HepG2 (cell line): ENCODE results near the gene CEP164. TPM values are rescaled to one million over a fixed set of nuclear protein-coding genes. Genes with fewer than 3 reads are reported as not detected.

ENCODE experiments used
- ATAC-seq: fragments of 200-7000 bp; cut with Tn5 transposase; 3 replicates; pipeline ENCODE4 v1.9.1; 2020; ENCODE audit warnings: mild to moderate bottlenecking, moderate library complexity
- BruUV-seq: library from RNA; stranded (reverse); fragments of 400-500 nt; replicated peaks from 2 replicates; lab custom pipeline; 2021; lab: Mats Ljungman, UMichigan
- CTCF ChIA-PET: fragments of 300-600 bp; formaldehyde crosslinking; extraction: SDS; loops from one replicate; lab custom pipeline; 2021; ENCODE audit warnings: low total read pairs, inconsistent platforms, low intra/inter-chr PET ratio; lab: Yijun Ruan, JAX
- POLR2A ChIA-PET: fragments of 350-600 bp; sonication (Branson Sonifier 250); formaldehyde crosslinking; loops from one replicate; lab custom pipeline; 2020; ENCODE audit warnings: antibody characterized with exemption, inconsistent platforms; lab: Yijun Ruan, JAX
- DNase-seq: peaks from one replicate; pipeline ENCODE4 v3.0.0-alpha.2; 2015; ENCODE audit warnings: low spot score
- FAIRE-seq: peaks from 3 replicates; lab custom pipeline; 2011; peaks lifted over from hg19 to GRCh38; lab: Jason Lieb, UNC
- H2AFZ ChIP-seq: one replicate; pipeline ENCODE4 v1.6.1; 2011; ENCODE audit warnings: low read length, inconsistent platforms
- H3K27ac ChIP-seq: fragments of 300-600 bp; 3 replicates; pipeline ENCODE4 v1.8.0; 2011; ENCODE audit warnings: mixed run types, mild to moderate bottlenecking, mixed read lengths, low read length, inconsistent platforms; ENCODE audit not compliant: insufficient read depth; ENCODE audit errors: extremely low read length
- H3K27me3 ChIP-seq, 2 experiments: fragments of 200-600 bp in 1 of 2; 2 replicates in 1 of 2; 3 replicates in 1 of 2; pipeline versions ENCODE4 v1.6.0 to v1.8.0; 2011; ENCODE audit warnings: low read length in 2 of 2, mild to moderate bottlenecking in 2 of 2, moderate library complexity in 2 of 2, inconsistent platforms in 1 of 2; ENCODE audit not compliant: insufficient read depth in 2 of 2, control insufficient read depth in 1 of 2
- H3K36me3 ChIP-seq, 2 experiments: fragments of 200-600 bp in 1 of 2; replicated peaks in 1 of 2; 2 replicates in 1 of 2; 3 replicates in 1 of 2; pipeline versions ENCODE4 v1.5.1 to v1.8.0; 2011; ENCODE audit warnings: low read length in 2 of 2, inconsistent platforms in 1 of 2; ENCODE audit not compliant: insufficient read depth in 2 of 2, control insufficient read depth in 1 of 2
- H3K4me1 ChIP-seq: 2 replicates; pipeline ENCODE4 v1.5.1; 2012; ENCODE audit warnings: low read length, inconsistent platforms; ENCODE audit not compliant: insufficient read depth
- H3K4me2 ChIP-seq: 2 replicates; pipeline ENCODE4 v1.6.0; 2011; ENCODE audit warnings: low read depth, low read length, inconsistent platforms
- H3K4me3 ChIP-seq, 3 experiments: fragments of 200-600 bp in 1 of 3; sonication (generic), shearing (Covaris generic) in 1 of 3; replicated peaks in 1 of 3; 2 replicates each; pipeline ENCODE4 v1.5.1; 2011 to 2016; ENCODE audit warnings: low read length in 3 of 3, inconsistent platforms in 2 of 3, low read depth in 2 of 3, mild to moderate bottlenecking in 2 of 3, control low read depth in 1 of 3, mixed read lengths in 1 of 3; ENCODE audit not compliant: insufficient read depth in 1 of 3
- H3K79me2 ChIP-seq: one replicate; pipeline ENCODE4 v1.6.1; 2011; ENCODE audit warnings: low read length, inconsistent platforms; ENCODE audit not compliant: insufficient read depth
- H3K9ac ChIP-seq: 2 replicates; pipeline ENCODE4 v1.6.0; 2011; ENCODE audit warnings: mild to moderate bottlenecking, low read depth, low read length, inconsistent platforms; ENCODE audit not compliant: insufficient read depth
- H3K9me3 ChIP-seq: 2 replicates; pipeline ENCODE4 v1.5.1; 2012; ENCODE audit warnings: mild to moderate bottlenecking, low read length
- H4K20me1 ChIP-seq: 2 replicates; pipeline ENCODE4 v1.6.0; 2011; ENCODE audit warnings: inconsistent platforms, mild to moderate bottlenecking, low read length, moderate library complexity; ENCODE audit not compliant: insufficient read depth
- AGO1 ChIP-seq: fragments of 200-400 bp; formaldehyde crosslinking; IDR thresholded peaks from 2 replicates; pipeline ENCODE4 v1.6.1; 2017; ENCODE audit warnings: mild to moderate bottlenecking, low read depth, low read length, moderate library complexity; ENCODE audit not compliant: poor library complexity, severe bottlenecking
- DNMT3B ChIP-seq: conservative IDR thresholded peaks from 2 replicates; pipeline ENCODE4 v1.6.1; 2016; ENCODE audit warnings: missing biosample characterization, control low read depth
- MAFG ChIP-seq: sonication (generic); formaldehyde crosslinking; IDR thresholded peaks from 2 replicates; pipeline ENCODE4 v1.5.1; 2020; ENCODE audit warnings: mild to moderate bottlenecking, missing genetic modification reagents
- NCOR1 ChIP-seq: fragments of 200-600 bp; sonication (generic); IDR thresholded peaks from 2 replicates; pipeline ENCODE4 v1.7.0; 2017; ENCODE audit warnings: antibody characterized with exemption, low read length, borderline replicate concordance
- NFYC ChIP-seq: IDR thresholded peaks from 2 replicates; pipeline ENCODE4 v1.6.1; 2016; ENCODE audit warnings: missing genetic modification reagents, missing compliant biosample characterization
- SKIL ChIP-seq: sonication (generic); formaldehyde crosslinking; IDR thresholded peaks from 2 replicates; pipeline ENCODE4 v1.8.0; 2022; ENCODE audit warnings: missing genetic modification reagents, mild to moderate bottlenecking, moderate library complexity, borderline replicate concordance
- SOX6 ChIP-seq, 2 experiments: fragments of 450-650 bp in 1 of 2; sonication (generic) in 1 of 2; formaldehyde crosslinking in 1 of 2; IDR thresholded peaks; 2 replicates each; pipeline versions ENCODE4 v1.4.0 to v1.6.1; 2017 to 2020; ENCODE audit warnings: antibody characterized with exemption in 1 of 2, mild to moderate bottlenecking in 1 of 2, missing genetic modification reagents in 1 of 2
- SP140L ChIP-seq: sonication (generic); formaldehyde crosslinking; IDR thresholded peaks from 2 replicates; pipeline ENCODE4 v1.4.0; 2020; ENCODE audit warnings: missing genetic modification reagents, borderline replicate concordance
- TBP ChIP-seq: sonication (generic); formaldehyde crosslinking; IDR thresholded peaks from 2 replicates; pipeline ENCODE4 v1.5.0; 2020; ENCODE audit warnings: missing genetic modification reagents
- ZBTB25 ChIP-seq: IDR thresholded peaks from 2 replicates; pipeline ENCODE4 v1.6.1; 2018; ENCODE audit warnings: missing genetic modification reagents
- ZNF605 ChIP-seq: sonication (generic); formaldehyde crosslinking; IDR thresholded peaks from 2 replicates; pipeline ENCODE4 v1.8.0; 2022; ENCODE audit warnings: mild to moderate bottlenecking, missing genetic modification reagents
- ZNF607 ChIP-seq: sonication (generic); formaldehyde crosslinking; IDR thresholded peaks from 2 replicates; pipeline ENCODE4 v1.5.1; 2020; ENCODE audit warnings: missing genetic modification reagents, mild to moderate bottlenecking, borderline replicate concordance
- ZNF615 ChIP-seq: sonication (generic); formaldehyde crosslinking; IDR thresholded peaks from 2 replicates; pipeline ENCODE4 v1.5.0; 2020; ENCODE audit warnings: mild to moderate bottlenecking, missing genetic modification reagents, borderline replicate concordance
- ZNF746 ChIP-seq: sonication (generic); formaldehyde crosslinking; IDR thresholded peaks from 2 replicates; pipeline ENCODE4 v1.8.0; 2022; ENCODE audit warnings: mild to moderate bottlenecking, missing genetic modification reagents
- ZNF772 ChIP-seq: sonication (generic); formaldehyde crosslinking; IDR thresholded peaks from 2 replicates; pipeline ENCODE4 v1.5.0; 2020; ENCODE audit warnings: mild to moderate bottlenecking, missing genetic modification reagents
- ZXDC ChIP-seq: sonication (generic); formaldehyde crosslinking; IDR thresholded peaks from 2 replicates; pipeline ENCODE4 v1.5.0; 2020; ENCODE audit warnings: mild to moderate bottlenecking, missing genetic modification reagents
- WGBS: methylation state at CpG from one replicate; pipeline ENCODE4 v1.1.6; 2017; ENCODE audit warnings: low lambda C conversion rate; 5-methylcytosine and 5-hydroxymethylcytosine counted together
- in situ Hi-C: cut with HindIII; loops from 2 replicates; pipeline ENCODE4 v1.10.0; 2017; ENCODE audit warnings: low pct_unique_long_range_greater_than_20kb; ENCODE audit not compliant: extremely low pct_ligation_motif_present
- intact Hi-C: fragments of 100-400 bp; cut with micrococcal nuclease; formaldehyde crosslinking; loops from one replicate; pipeline ENCODE4 v1.10.0; 2022; ENCODE audit not compliant: unreplicated experiment
- polyA plus RNA-seq, 8 experiments: library from polyadenylated mRNA; depleted of rRNA in 3 of 8; stranded (reverse) in 7 of 8; unstranded in 1 of 8; fragments of >200 nt; fragmentation: Illumina TruSeq in 4 of 8; extraction: Trizol in 4 of 8; gene quantifications; 2 replicates each; pipeline versions ENCODE4 v1.2.1 to v1.2.3, GENCODE V29; 2011 to 2016; ENCODE audit warnings: low read depth in 4 of 8, missing spikeins in 1 of 8, mixed read lengths in 1 of 8; ENCODE audit not compliant: insufficient read depth in 1 of 8
- total RNA-seq, 5 experiments: library from RNA; depleted of rRNA; stranded (reverse); fragments of >200 nt; fragmentation: Illumina TruSeq; extraction: Trizol; gene quantifications; 2 replicates each; pipeline ENCODE4 v1.2.3, GENCODE V29; 2016; ENCODE audit warnings: low read depth in 1 of 5

The CEP164 gene
- total and polyA plus RNA-seq, 2 of the 13 experiments (the other 11 are each of a cell fraction or from before 2014, with no cell fraction given), result 11.4 to 15.2 TPM

- no peak overlapping the region for H3K27ac ChIP-seq
- no peak for FAIRE-seq
- BruUV-seq, result no TSS peak
- ChIA-PET POLR2A (no interaction called here), CTCF (no interaction called here)
- no peaks in the 10 kb centered on the region for H3K27me3 ChIP-seq
- H4K20me1 ChIP-seq, result no peaks in the 10 kb centered on the region
- no peak for TF ChIP-seq ZXDC (CRISPR knock-in tag)
- no peak for TF ChIP-seq NFYC
- TF ChIP-seq SKIL (CRISPR knock-in tag), result no peak
- no peak for TF ChIP-seq ZNF615
- no peak for TF ChIP-seq NCOR1
- TF ChIP-seq TBP (CRISPR knock-in tag), result no peak
- no peak for TF ChIP-seq SP140L (CRISPR knock-in tag)
- no peak for TF ChIP-seq ZNF746
- no peak for TF ChIP-seq MAFG
- no peak for TF ChIP-seq AGO1
- no peak for TF ChIP-seq DNMT3B (CRISPR knock-in tag)
- TF ChIP-seq ZNF607, result no peak
- TF ChIP-seq ZBTB25 (CRISPR knock-in tag), result no peak
- TF ChIP-seq SOX6 (IDR thresholded peaks at IDR 0.05), result no peak
- no peak for TF ChIP-seq SOX6 (CRISPR knock-in tag; IDR thresholded peaks at IDR 0.05)
- no peak for TF ChIP-seq ZNF772
- no peak for TF ChIP-seq ZNF605 (CRISPR knock-in tag)
- ATAC-seq, result no peak
- H3K4me1 ChIP-seq, result no peaks in the 10 kb centered on the region
- no peak overlapping the region for H3K9ac ChIP-seq
- no peak for DNase-seq
- no peak overlapping the region for H3K4me2 ChIP-seq
- no peaks in the 10 kb centered on the region for H3K9me3 ChIP-seq
- 97% methylated on average over 3 of the region's 4 CpGs for WGBS
- intact Hi-C loops (no loop called here), in situ Hi-C loops (no loop called here)
- no peak overlapping the region for H3K4me3 ChIP-seq
- H2AFZ ChIP-seq, result no peak overlapping the region
- H3K36me3 ChIP-seq, result peaks cover 19 to 39% of the 10 kb centered on the region in 2 experiments; a peak in 4 of 5 replicates
- no peaks in the 10 kb centered on the region for H3K79me2 ChIP-seq
These were observed 43.8 kb downstream of the CEP164 start for GRCh38 chr11:117371453-117371852.
